ENCODE results near the gene NYAP2.

- TF ChIP-seq GATA3 (IDR thresholded peaks at IDR 0.05; ENCODE audit: low read depth, low read length): no peak
- no peak for TF ChIP-seq GATA2 (IDR thresholded peaks at IDR 0.05; ENCODE audit: low read depth, low read length)
Measured at GRCh38 chr2:225614915-225615314, 215.4 kb downstream of the NYAP2 start.
